ENCODE data around the gene CNOT6.

CNOT6 gene

DNA sequence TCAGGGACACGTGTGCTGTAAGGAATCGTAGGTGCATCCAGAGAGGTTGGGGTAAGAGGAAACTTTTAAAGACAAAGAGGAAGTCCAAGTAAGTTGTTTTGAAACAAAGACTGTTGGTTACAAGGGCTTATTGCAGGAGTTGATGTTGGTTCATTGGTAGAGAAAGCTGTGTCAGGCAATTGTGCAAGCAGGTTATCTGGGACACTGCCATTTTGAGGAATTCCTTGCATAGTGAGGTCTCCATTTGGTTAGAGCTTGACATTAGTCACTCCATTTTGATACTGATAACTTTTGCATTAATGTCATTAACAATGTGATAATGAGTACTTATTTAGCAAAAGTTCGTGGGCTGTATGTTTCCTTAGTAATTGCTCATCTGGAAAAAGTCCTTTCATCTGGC, 24.9 kb downstream of the CNOT6 start:
- Histone ChIP-seq H3K36me3 (no peaks in the 10 kb centered on the region), H3K4me3 (no peak overlapping the region), H3K27ac (no peak overlapping the region), H3K27me3 (no peaks in the 10 kb centered on the region), H3K9me3 (no peaks in the 10 kb centered on the region), H3K4me1 (peaks cover 0 to 20% (median 9%) of the 10 kb centered on the region in 4 donors)
- intact Hi-C loops (cut with DNase I; ENCODE audit: low total_unique reads) = no loop called here
- DNase-seq = no peak
- TF ChIP-seq CTCF (IDR thresholded peaks at IDR 0.05) = no peak

DNA sequence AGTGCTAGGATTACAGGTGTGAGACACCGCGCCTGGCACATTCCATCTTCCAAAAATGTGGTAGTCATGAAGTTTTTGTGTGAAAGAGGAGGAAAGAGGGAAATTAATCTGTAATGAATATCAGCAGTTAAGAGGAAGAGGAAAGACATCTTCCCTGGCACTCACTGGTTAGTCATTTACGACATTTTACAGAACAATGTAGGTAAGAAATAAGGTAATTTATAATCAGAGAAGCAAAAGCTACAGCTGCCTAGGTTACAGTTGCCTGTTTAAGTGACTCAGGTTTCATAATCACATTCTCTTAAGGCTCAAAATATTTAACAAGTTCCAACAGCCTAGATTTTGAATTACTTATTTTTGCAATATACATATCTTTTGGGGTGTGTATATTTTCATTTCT, 26.9 kb downstream of the CNOT6 start:
- Histone ChIP-seq H3K36me3 (no peaks in the 10 kb centered on the region), H3K27ac (no peak overlapping the region), H3K4me3 (no peak overlapping the region), H3K9me3 (no peaks in the 10 kb centered on the region), H3K4me1 (peaks cover 0 to 28% (median 12%) of the 10 kb centered on the region in 4 donors), H3K27me3 (no peaks in the 10 kb centered on the region)
- DNase-seq = no peak
- intact Hi-C loops (cut with DNase I; ENCODE audit: low total_unique reads) = no loop called here
- TF ChIP-seq CTCF (IDR thresholded peaks at IDR 0.05) = no peak

DNA sequence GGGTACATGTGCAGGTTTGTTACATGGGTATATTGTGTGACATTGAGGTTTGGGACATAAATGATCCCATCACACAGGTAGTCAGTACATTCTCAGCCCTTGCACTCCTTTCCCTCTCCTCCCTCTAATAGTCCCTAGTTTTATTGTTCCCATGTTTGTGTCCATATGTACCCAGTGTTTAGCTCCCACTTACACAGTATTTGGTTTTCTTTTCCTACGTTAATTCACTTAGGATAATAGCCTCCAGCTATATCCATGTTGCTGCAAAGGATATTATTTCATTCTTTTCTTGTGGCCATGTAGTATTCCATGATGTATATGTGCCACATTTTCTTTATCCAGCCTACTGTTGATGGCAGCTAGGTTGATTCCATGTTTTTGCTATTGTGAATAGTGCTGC, 27.4 kb downstream of the CNOT6 start:
- intact Hi-C loops (cut with DNase I; ENCODE audit: low total_unique reads) = no loop called here
- TF ChIP-seq CTCF (IDR thresholded peaks at IDR 0.05) = no peak
- Histone ChIP-seq H3K36me3 (no peaks in the 10 kb centered on the region), H3K27me3 (no peaks in the 10 kb centered on the region), H3K9me3 (no peaks in the 10 kb centered on the region), H3K4me1 (peaks cover 0 to 28% (median 12%) of the 10 kb centered on the region in 4 donors), H3K27ac (no peak overlapping the region), H3K4me3 (no peak overlapping the region)
- DNase-seq = no peak

DNA sequence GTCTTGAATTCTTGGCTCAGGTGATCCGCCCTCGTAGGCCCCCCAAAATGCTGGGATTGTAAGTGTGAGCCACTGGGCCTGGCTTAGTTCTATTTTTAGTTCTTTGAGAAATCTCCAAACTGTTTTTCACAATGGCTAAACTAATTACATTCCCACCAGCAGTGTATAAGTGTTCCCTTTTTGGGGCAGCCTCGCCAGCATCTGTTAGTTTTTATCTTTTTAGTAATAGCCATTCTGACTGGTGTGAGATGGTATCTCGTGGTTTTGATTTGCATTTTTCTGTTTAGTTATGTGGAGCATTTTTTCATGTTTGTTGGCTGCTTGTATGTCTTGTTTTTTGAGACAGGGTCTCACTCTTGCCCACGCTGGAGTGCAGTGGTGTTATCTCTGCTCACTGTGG, 28.2 kb downstream of the CNOT6 start:
- Histone ChIP-seq H3K27me3 (no peaks in the 10 kb centered on the region), H3K9me3 (no peaks in the 10 kb centered on the region), H3K4me1 (peaks cover 0 to 28% (median 12%) of the 10 kb centered on the region in 4 donors), H3K4me3 (no peak overlapping the region), H3K27ac (no peak overlapping the region), H3K36me3 (no peaks in the 10 kb centered on the region)
- no peak for TF ChIP-seq CTCF (IDR thresholded peaks at IDR 0.05)
- no peak for DNase-seq
- intact Hi-C loops (cut with DNase I; ENCODE audit: low total_unique reads) = no loop called here

DNA sequence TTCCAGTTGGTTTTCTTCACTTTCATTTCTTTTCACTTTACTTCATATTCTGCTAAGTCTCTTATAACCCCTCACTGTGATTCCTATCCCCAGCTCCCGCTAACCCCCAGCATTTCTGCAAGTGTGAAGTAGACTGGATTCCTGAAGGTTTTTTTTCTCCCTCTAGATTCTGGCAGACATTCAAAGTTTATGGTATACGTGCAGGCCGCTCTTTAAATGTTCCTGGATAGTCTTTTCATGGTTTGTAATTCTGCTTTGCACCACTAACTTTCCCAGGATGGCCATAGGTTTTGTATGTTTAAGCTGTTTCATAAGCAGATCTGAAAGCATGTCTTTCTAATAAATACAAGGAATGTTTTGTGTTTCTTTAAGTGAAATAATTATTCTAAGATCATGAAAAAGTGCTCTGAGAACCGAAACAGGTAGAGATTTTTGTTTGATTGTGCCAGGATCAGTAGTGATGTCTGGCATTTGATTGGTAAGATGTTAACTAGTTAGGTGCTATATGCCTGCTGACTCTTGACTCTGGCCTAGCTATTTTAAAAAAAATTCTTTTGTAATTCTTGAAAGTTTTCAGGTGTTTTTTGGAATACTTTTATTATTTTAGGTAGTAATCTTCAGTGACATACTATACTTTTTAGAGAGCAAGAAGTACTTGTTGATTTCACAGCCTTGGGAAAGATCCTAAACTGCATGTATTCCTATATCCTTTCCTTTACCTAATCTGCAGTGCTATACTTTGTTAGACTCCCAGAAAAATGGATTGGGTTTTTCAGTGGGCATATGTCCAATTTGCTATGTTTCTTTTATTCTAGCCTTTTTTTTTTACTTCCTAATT, 29.7 kb downstream of the CNOT6 start:
- no peak for TF ChIP-seq CTCF (IDR thresholded peaks at IDR 0.05)
- intact Hi-C loops (cut with DNase I; ENCODE audit: low total_unique reads) = no loop called here
- no peaks in the 10 kb centered on the region for H3K27me3 ChIP-seq
- H3K27ac ChIP-seq = no peak overlapping the region
- H3K4me3 ChIP-seq = no peak overlapping the region
- H3K36me3 ChIP-seq = peaks cover 0 to under 1% (median 0%) of the 10 kb centered on the region in 3 donors
- peaks cover 0 to 28% (median 12%) of the 10 kb centered on the region in 4 donors for H3K4me1 ChIP-seq
- H3K9me3 ChIP-seq = no peaks in the 10 kb centered on the region
- no peak for DNase-seq

Data from tibial artery (tissue), 4 donors.